Activated CD8-positive, alpha-beta T cell treated with anti-CD3 and anti-CD28 coated beads, Interleukin-2, amount 10 ng/mL, durations not matched to agents 7 days and 5 days (primary cell): ENCODE measurements around the gene IFIT1B. TPM values are rescaled to one million over a fixed set of nuclear protein-coding genes. Genes with fewer than 3 reads are reported as not detected.
"Not testable (repeated sequence)": the region's sequence is repeated elsewhere in the genome, so short reads cannot be mapped to it uniquely, and the experiment has no call there.

Source experiments
- ATAC-seq: fragments of 150-1000 bp; cut with Tn5 transposase; one replicate; pipeline ENCODE4 v1.10.0; 2021; ENCODE audit warnings: moderate library complexity
- CTCF ChIA-PET: fragments of 350-600 bp; sonication (Branson Sonifier 250); formaldehyde crosslinking; loops from one replicate; lab custom pipeline; 2021; ENCODE audit warnings: antibody characterized with exemption; lab: Charles Lee
- POLR2A ChIA-PET: fragments of 350-600 bp; sonication (Branson Sonifier 250); formaldehyde crosslinking; loops from one replicate; lab custom pipeline; 2021; ENCODE audit warnings: antibody characterized with exemption; lab: Charles Lee
- DNase-seq: peaks from one replicate; pipeline ENCODE4 v3.0.0-alpha.2; 2020
- H3K27ac Mint-ChIP-seq: one replicate; pipeline ENCODE4 v1.8.0; 2021; ENCODE audit warnings: mild to moderate bottlenecking, mixed read lengths
- H3K27me3 Mint-ChIP-seq: one replicate; pipeline ENCODE4 v1.8.0; 2021; ENCODE audit warnings: low read depth, mixed read lengths
- H3K36me3 Mint-ChIP-seq: one replicate; pipeline ENCODE4 v1.8.0; 2021; ENCODE audit warnings: low read depth, mixed read lengths
- H3K4me1 Mint-ChIP-seq: one replicate; pipeline ENCODE4 v1.8.0; 2021; ENCODE audit warnings: low read depth, mixed read lengths
- H3K4me3 Mint-ChIP-seq: one replicate; pipeline ENCODE4 v1.8.0; 2021; ENCODE audit warnings: mild to moderate bottlenecking, mixed read lengths
- H3K9me3 Mint-ChIP-seq: one replicate; pipeline ENCODE4 v1.8.0; 2022; ENCODE audit warnings: mixed read lengths; ENCODE audit not compliant: insufficient read depth
- total RNA-seq, 2 experiments: library from RNA; stranded (reverse); gene quantifications; one replicate each; pipeline ENCODE4 v1.2.3, GENCODE V29; 2021

The IFIT1B gene
- total RNA-seq, 2 experiments from 2014 or later = not detected

DNA sequence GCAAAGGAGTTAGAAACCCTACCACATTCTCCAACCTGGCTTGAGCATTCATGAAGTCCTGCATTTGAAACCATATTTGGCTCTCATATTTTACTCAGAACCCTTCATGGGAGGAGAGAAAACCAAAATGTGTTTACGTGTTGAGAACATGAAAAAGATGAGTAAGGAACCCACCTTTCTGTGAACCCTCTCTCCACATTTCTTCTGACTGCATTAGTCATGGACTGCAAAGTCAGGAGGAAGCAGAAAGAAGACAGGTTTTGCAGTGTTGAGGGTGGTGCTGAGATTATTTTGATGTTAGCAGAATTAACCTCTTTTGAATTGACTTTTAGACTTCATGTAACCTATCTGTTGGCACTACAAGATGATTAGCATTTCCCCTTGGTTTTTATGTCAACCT, 4.9 kb downstream of the IFIT1B start:
- no peaks in the 10 kb centered on the region for H3K9me3 Mint-ChIP-seq
- CTCF ChIA-PET = interaction anchor here (1.6 to 2.0 kb wide), 2 partner anchors 9 to 14 kb away, joined by 5 to 13 read pairs; partner anchors contain the start of gene IFIT1
- peaks cover 9% of the 10 kb centered on the region for H3K27me3 Mint-ChIP-seq
- H3K4me1 Mint-ChIP-seq = no peaks in the 10 kb centered on the region
- H3K36me3 Mint-ChIP-seq = no peaks in the 10 kb centered on the region
- ATAC-seq (no peak), DNase-seq (no peak)
- H3K4me3 Mint-ChIP-seq = no peak overlapping the region
- POLR2A ChIA-PET = no interaction called here
- H3K27ac Mint-ChIP-seq = no peak overlapping the region

- ChIA-PET POLR2A (no interaction called here), CTCF (interaction anchor here (1.6 to 2.0 kb wide), 2 partner anchors 7 to 16 kb away, joined by 5 to 13 read pairs; partner anchors contain the start of gene IFIT1)
- H3K9me3 Mint-ChIP-seq = no peaks in the 10 kb centered on the region
- H3K36me3 Mint-ChIP-seq = no peaks in the 10 kb centered on the region
- no peaks in the 10 kb centered on the region for H3K4me1 Mint-ChIP-seq
- no peak for ATAC-seq
- no peak for DNase-seq
- H3K27ac Mint-ChIP-seq = no peak overlapping the region
- no peak overlapping the region for H3K4me3 Mint-ChIP-seq
- H3K27me3 Mint-ChIP-seq = peaks cover 9% of the 10 kb centered on the region
Observed at GRCh38 chr10:89384474-89385340, 6.9 kb downstream of the IFIT1B start.

DNA sequence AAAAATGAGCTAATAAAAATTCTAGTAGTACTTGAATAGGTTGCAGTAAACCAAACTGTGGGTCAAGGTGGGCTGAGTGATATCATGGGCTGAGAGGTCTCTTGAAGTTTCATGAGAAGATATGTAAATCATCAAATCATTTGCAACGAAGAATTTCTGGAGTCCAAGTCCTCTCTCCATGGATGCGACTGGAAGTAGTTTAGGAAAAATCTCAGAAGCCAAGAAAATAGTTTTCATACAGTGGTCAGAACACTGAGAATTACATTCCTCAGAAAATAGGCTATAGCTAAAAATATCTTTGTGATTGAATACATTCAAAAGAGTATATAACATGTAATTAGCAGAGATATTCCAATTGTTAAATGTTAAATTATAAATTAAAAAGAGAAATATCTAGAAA, 10.9 kb downstream of the IFIT1B start:
- Mint-ChIP-seq H3K4me3 (no peak overlapping the region), H3K27ac (no peak overlapping the region), H3K36me3 (peaks cover 6% of the 10 kb centered on the region), H3K4me1 (peaks cover 9% of the 10 kb centered on the region), H3K27me3 (peaks cover 6% of the 10 kb centered on the region), H3K9me3 (no peaks in the 10 kb centered on the region)
- ChIA-PET CTCF (interaction anchor here (0.6 to 4.5 kb wide), 8 partner anchors 9 to 171 kb away, joined by 3 to 26 read pairs (median 4); partner anchors contain the start of gene LIPA), POLR2A (interaction anchor here (0.9 kb wide), 1 partner anchor 29 kb away, joined by 3 read pairs; no protein-coding TSS in a partner anchor)
- ATAC-seq = no peak
- DNase-seq = no peak

DNA sequence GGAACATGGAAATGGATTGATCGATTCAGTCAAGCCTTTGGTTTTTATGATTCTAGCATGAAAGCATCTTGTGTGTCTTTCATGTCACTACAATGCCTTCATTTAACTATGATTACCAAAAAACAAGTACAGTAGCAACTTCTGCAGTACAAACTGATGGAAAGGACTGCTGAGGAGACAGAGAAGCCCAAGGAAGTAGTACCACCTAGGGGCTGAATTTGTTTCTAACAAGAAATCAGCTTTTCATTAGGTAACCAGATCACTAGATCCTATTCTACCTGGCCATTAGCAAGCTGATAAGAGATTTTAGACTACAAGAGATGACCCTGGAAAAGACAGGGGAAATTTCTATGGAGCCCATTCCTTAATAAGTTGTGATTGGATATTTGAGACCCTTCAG, 11.4 kb downstream of the IFIT1B start:
- ATAC-seq (no peak), DNase-seq (no peak)
- Mint-ChIP-seq H3K36me3 (peaks cover 6% of the 10 kb centered on the region), H3K27ac (no peak overlapping the region), H3K4me3 (no peak overlapping the region), H3K4me1 (peaks cover 13% of the 10 kb centered on the region), H3K27me3 (peaks cover 3% of the 10 kb centered on the region), H3K9me3 (no peaks in the 10 kb centered on the region)
- ChIA-PET POLR2A (interaction anchor here (0.9 kb wide), 1 partner anchor 29 kb away, joined by 3 read pairs; no protein-coding TSS in a partner anchor), CTCF (interaction anchor here (0.7 to 4.5 kb wide), 6 partner anchors 11 to 172 kb away, joined by 3 to 26 read pairs (median 4); partner anchors contain the start of gene LIPA)

GRCh38 chr10:89390476-89391225, 12.8 kb downstream of the IFIT1B start:
- Mint-ChIP-seq H3K4me1 (peaks cover 24% of the 10 kb centered on the region), H3K36me3 (peaks cover 14% of the 10 kb centered on the region), H3K27ac (peak overlapping the region; percentile 9), H3K27me3 (no peaks in the 10 kb centered on the region), H3K4me3 (no peak overlapping the region), H3K9me3 (no peaks in the 10 kb centered on the region)
- DNase-seq = no peak
- no peak for ATAC-seq
- ChIA-PET CTCF (interaction anchor here (2.8 to 4.5 kb wide), 3 partner anchors 22 to 28 kb away, joined by 16 to 26 read pairs (median 17); partner anchors contain the start of gene IFIT5), POLR2A (interaction anchor here (0.7 to 4.3 kb wide), 5 partner anchors 10 to 309 kb away, joined by 3 to 78 read pairs (median 17); partner anchors contain the start of genes IFIT3 and IFIT5)

GRCh38 chr10:89391226-89391576, 13.3 kb downstream of the IFIT1B start:
- H3K27me3 Mint-ChIP-seq, H3K4me3 Mint-ChIP-seq, ATAC-seq, H3K27ac Mint-ChIP-seq, H3K9me3 Mint-ChIP-seq, DNase-seq: not testable (repeated sequence)
- CTCF ChIA-PET = interaction anchor here (1.4 to 3.3 kb wide), 3 partner anchors 23 to 96 kb away, joined by 4 to 17 read pairs (median 16); partner anchors contain the start of gene IFIT5
- Mint-ChIP-seq H3K36me3 (peaks cover 19% of the 10 kb centered on the region), H3K4me1 (peaks cover 28% of the 10 kb centered on the region)
- POLR2A ChIA-PET = interaction anchor here (0.7 to 4.3 kb wide), 5 partner anchors 10 to 309 kb away, joined by 3 to 78 read pairs (median 17); partner anchors contain the start of genes IFIT3 and IFIT5

DNA sequence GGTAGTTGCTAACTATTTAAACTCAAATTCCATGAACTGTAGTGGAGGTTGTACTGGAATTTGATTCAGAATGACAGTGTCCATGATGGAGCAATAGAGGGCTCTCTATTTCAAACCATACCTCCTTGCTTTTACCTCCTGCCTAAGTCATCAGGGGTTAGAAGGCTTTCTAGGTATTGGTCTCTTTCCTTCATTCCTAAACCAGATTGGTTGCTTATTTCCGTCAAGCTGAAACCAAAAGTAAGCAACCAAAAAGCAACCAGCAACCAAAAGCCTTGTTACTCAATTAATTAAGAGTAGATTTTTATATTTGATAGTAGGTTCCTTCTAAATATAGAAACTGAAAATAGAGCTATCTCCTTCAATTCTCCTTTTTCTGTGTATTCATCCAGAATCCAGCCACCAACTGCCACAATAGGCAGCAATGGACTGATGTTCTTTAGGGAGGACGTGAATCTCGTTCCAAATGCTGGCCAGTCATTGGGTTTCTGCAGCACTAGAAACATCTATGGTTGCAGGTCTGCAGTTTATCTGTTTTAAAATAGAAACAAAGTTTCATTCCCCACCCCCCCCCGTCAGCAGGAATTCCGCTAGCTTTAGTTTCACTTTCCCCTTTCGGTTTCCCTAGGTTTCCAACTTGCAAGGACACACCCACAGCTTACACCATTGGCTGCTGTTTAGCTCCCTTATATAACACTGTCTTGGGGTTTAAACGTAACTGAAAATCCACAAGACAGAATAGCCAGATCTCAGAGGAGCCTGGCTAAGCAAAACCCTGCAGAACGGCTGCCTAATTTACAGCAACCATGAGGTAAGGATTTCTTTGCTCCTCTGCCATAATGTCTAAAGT, 14.3 kb downstream of the IFIT1B start, which contains the start of gene IFIT1:
Gene IFIT1 (plus strand): TSS at position 717 of the 850 bp plus-strand sequence. CDS start 90 bp downstream, at position 807.
- POLR2A ChIA-PET = interaction anchor here (0.6 to 4.3 kb wide), 12 partner anchors 9 to 1272 kb away, joined by 3 to 78 read pairs (median 5); partner anchors contain the start of genes IFIT2, IFIT3 and IFIT5
- CTCF ChIA-PET = interaction anchor here (0.8 to 3.3 kb wide), 15 partner anchors 8 to 140 kb away, joined by 3 to 17 read pairs (median 5); partner anchors contain the start of genes IFIT2, IFIT3, IFIT5 and LIPA
- Mint-ChIP-seq H3K4me3 (peak within 1 kb of the TSS; percentile 91), H3K27ac (peak within 1 kb of the TSS; percentile 94), H3K36me3 (peaks cover 26% of the 10 kb centered on the region), H3K27me3 (no peaks in the 10 kb centered on the region), H3K9me3 (no peaks in the 10 kb centered on the region), H3K4me1 (peaks cover 33% of the 10 kb centered on the region)
- DNase-seq (peak; percentile 76), ATAC-seq (peak; percentile 92)

- Mint-ChIP-seq H3K27ac (peak overlapping the region; percentile 94), H3K27me3 (no peaks in the 10 kb centered on the region), H3K4me1 (peaks cover 35% of the 10 kb centered on the region), H3K4me3 (peak overlapping the region; percentile 91), H3K36me3 (peaks cover 27% of the 10 kb centered on the region), H3K9me3 (no peaks in the 10 kb centered on the region)
- CTCF ChIA-PET = interaction anchor here (1.0 to 3.3 kb wide), 10 partner anchors 8 to 141 kb away, joined by 4 to 17 read pairs (median 7); partner anchors contain the start of genes IFIT2, IFIT5 and LIPA
- DNase-seq (peak; percentile 40), ATAC-seq (peak; percentile 68)
- POLR2A ChIA-PET = interaction anchor here (0.6 to 4.3 kb wide), 11 partner anchors 9 to 1271 kb away, joined by 3 to 78 read pairs (median 6); partner anchors contain the start of genes IFIT2, IFIT3 and IFIT5
Observed at GRCh38 chr10:89392974-89393373, 15.1 kb downstream of the IFIT1B start.

GRCh38 chr10:89393898-89394297, 16.0 kb downstream of the IFIT1B start:
- no peak for ATAC-seq
- ChIA-PET POLR2A (interaction anchor here (2.9 to 4.3 kb wide), 4 partner anchors 20 to 91 kb away, joined by 17 to 78 read pairs (median 23); partner anchors contain the start of genes IFIT2, IFIT3 and IFIT5), CTCF (interaction anchor here (0.7 to 3.3 kb wide), 3 partner anchors 10 to 20 kb away, joined by 3 to 17 read pairs (median 4); partner anchors contain the start of gene IFIT5)
- Mint-ChIP-seq H3K27ac (peak overlapping the region; percentile 25), H3K4me1 (peaks cover 45% of the 10 kb centered on the region), H3K27me3 (no peaks in the 10 kb centered on the region), H3K4me3 (peak overlapping the region; percentile 91), H3K36me3 (peaks cover 36% of the 10 kb centered on the region), H3K9me3 (no peaks in the 10 kb centered on the region)
- no peak for DNase-seq

DNA sequence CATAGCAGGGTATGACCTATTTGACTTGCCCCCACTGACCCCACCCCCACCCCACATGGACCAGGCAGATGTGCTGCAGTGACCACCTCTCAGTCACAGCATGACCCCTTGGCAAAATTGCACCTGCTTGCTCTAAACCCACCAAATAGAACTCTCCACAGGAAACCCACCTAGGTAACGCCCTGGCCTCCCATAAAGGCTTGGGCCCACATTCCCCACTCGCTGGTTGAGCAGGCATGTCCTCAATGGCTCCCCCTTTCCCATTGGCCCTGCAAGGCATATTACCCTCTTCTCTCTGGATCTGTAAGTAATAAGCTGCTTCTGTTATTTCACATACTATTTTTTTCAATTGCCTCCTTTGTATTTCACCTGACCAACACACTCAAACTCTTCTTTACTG, 17.3 kb downstream of the IFIT1B start:
- Mint-ChIP-seq H3K27me3 (no peaks in the 10 kb centered on the region), H3K4me3 (peak overlapping the region; percentile 45), H3K9me3 (no peaks in the 10 kb centered on the region), H3K4me1 (peaks cover 55% of the 10 kb centered on the region), H3K36me3 (peaks cover 48% of the 10 kb centered on the region), H3K27ac (peak overlapping the region; percentile 25)
- no peak for ATAC-seq
- ChIA-PET POLR2A (interaction anchor here (1.9 kb wide), 1 partner anchor 19 kb away, joined by 6 read pairs; the partner anchor contains the start of gene IFIT5), CTCF (no interaction called here)
- no peak for DNase-seq
